ENCODE results near the gene FJX1. TPM values are rescaled to one million over a fixed set of nuclear protein-coding genes. Genes with fewer than 3 reads are reported as not detected.

The FJX1 gene
- total RNA-seq, 1 donor from 2014 or later, result 36.1 TPM

- TF ChIP-seq CTCF (IDR thresholded peaks at IDR 0.05; ENCODE audit: insufficient read depth, low read length, poor library complexity, severe bottlenecking), result no peak
- Histone ChIP-seq H3K27me3 (ENCODE audit: control insufficient read depth, insufficient read depth, low read length) (no peaks in the 10 kb centered on the region), H3K36me3 (ENCODE audit: control insufficient read depth, insufficient read depth, low read length) (no peaks in the 10 kb centered on the region), H3K4me3 (ENCODE audit: low read depth, low read length) (no peak overlapping the region)
- no peak for DNase-seq (ENCODE audit: low read depth)
Observed at GRCh38 chr11:35635933-35636332, 17.7 kb downstream of the FJX1 start.

GRCh38 chr11:35639591-35640179, 21.4 kb downstream of the FJX1 start:
- no peak for TF ChIP-seq CTCF (IDR thresholded peaks at IDR 0.05; ENCODE audit: insufficient read depth, low read length, poor library complexity, severe bottlenecking)
- no peak overlapping the region for H3K4me3 ChIP-seq (ENCODE audit: low read depth, low read length)
- no peak for DNase-seq (ENCODE audit: low read depth)

GRCh38 chr11:35641171-35641897, 23.1 kb downstream of the FJX1 start:
- H3K36me3 ChIP-seq (ENCODE audit: control insufficient read depth, insufficient read depth, low read length), result no peaks in the 10 kb centered on the region
- no peak overlapping the region for H3K4me3 ChIP-seq (ENCODE audit: low read depth, low read length)
- no peak for DNase-seq (ENCODE audit: low read depth)
- no peak for TF ChIP-seq CTCF (IDR thresholded peaks at IDR 0.05; ENCODE audit: insufficient read depth, low read length, poor library complexity, severe bottlenecking)
- H3K27me3 ChIP-seq (ENCODE audit: control insufficient read depth, insufficient read depth, low read length), result no peaks in the 10 kb centered on the region

More at GRCh38 chr11:35639591-35640179, 21.4 kb downstream of the FJX1 start:
- no peaks in the 10 kb centered on the region for H3K27me3 ChIP-seq (ENCODE audit: control insufficient read depth, insufficient read depth, low read length)
- H3K36me3 ChIP-seq (ENCODE audit: control insufficient read depth, insufficient read depth, low read length), result no peaks in the 10 kb centered on the region

- no peak for DNase-seq (ENCODE audit: low read depth)
- Histone ChIP-seq H3K4me3 (ENCODE audit: low read depth, low read length) (no peak overlapping the region), H3K27me3 (ENCODE audit: control insufficient read depth, insufficient read depth, low read length) (no peaks in the 10 kb centered on the region), H3K36me3 (ENCODE audit: control insufficient read depth, insufficient read depth, low read length) (no peaks in the 10 kb centered on the region)
- TF ChIP-seq CTCF (IDR thresholded peaks at IDR 0.05; ENCODE audit: insufficient read depth, low read length, poor library complexity, severe bottlenecking), result no peak
Observed at GRCh38 chr11:35641964-35642363, 23.7 kb downstream of the FJX1 start.

- TF ChIP-seq CTCF (IDR thresholded peaks at IDR 0.05; ENCODE audit: insufficient read depth, low read length, poor library complexity, severe bottlenecking), result no peak
- DNase-seq (ENCODE audit: low read depth), result no peak
- Histone ChIP-seq H3K36me3 (ENCODE audit: control insufficient read depth, insufficient read depth, low read length) (no peaks in the 10 kb centered on the region), H3K27me3 (ENCODE audit: control insufficient read depth, insufficient read depth, low read length) (no peaks in the 10 kb centered on the region), H3K4me3 (ENCODE audit: low read depth, low read length) (no peak overlapping the region)
Observed at GRCh38 chr11:35647421-35648093, 29.3 kb downstream of the FJX1 start.

All from kidney epithelial cell (primary cell).